GM19035 (cell line): ENCODE data around the gene LRRC27.

Experiments used
- ATAC-seq: cut with Tn5 transposase; IDR thresholded peaks from one replicate; pipeline ENCODE4 v1.9.1; 2021; ENCODE audit not compliant: unreplicated experiment

LRRC27 gene

DNA sequence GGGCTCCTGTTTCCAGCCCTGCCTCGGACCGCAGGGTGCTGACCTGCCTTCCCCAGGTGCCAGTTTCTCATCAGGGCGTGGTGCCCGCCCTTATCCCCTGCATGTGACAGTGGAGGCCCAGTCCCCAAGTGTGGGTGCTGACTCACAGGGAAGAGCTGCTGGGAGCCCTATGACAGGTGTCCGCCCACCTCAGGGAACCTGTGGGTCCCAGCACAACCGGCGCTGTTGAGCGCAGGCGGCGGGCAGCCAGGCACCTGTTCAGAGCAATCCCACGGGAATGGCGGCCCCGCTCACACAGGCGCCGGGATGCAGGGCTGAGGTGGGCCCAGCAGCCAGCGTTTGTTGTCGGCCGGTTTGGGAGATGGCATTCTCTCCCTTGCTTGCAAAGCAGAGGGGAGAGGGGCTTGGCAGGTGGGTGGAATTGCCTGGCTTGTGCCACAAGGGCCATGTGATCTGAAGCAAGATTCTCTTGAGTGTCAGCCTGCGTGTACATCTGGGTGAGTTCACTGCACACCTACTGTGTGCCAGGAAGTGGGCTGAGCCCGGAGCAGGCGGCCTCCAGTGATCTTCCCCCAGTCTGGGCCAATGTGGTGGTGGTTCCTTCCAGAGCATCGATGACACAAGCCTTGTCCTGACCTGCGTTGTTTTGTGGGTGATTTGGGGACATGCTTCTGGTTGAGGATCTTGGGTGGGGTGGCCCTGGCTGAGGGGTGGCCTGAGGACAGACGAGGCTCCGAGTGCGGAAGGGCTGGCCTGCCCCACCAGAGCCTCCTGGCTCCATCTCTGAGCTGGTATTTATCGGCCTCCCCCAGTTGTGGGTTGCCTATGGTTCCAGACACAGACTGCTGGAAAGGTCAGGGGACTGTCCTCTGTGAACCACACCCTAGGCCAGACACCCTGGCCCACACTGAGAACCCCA is 67.4 kb downstream of the LRRC27 start:
- no peak for ATAC-seq

DNA sequence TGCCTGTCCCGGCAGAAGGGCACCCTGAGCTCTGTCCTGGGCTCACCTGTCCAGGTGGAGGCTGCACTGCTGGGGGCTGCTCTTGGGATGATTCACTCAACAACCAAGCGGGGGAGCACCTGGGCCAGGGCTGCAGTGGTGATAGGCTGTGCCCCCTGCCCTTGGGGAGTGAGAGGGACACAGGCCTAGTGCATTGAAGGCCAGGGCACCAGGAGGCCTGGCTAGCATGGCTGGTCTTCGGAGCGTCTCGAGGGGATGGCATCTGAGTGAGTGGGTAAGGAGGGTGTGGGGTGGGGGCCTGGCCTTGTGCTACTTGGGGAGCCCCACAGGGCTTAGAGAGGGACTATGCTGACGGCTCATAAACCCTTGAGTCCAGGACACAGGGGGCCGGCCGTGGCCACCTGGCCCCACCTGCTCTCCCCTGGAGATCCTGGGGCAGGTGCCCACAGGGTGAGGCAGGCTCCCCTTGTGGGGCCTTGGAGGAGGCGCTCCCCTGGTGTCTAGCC is 68.1 kb downstream of the LRRC27 start:
- no peak for ATAC-seq

DNA sequence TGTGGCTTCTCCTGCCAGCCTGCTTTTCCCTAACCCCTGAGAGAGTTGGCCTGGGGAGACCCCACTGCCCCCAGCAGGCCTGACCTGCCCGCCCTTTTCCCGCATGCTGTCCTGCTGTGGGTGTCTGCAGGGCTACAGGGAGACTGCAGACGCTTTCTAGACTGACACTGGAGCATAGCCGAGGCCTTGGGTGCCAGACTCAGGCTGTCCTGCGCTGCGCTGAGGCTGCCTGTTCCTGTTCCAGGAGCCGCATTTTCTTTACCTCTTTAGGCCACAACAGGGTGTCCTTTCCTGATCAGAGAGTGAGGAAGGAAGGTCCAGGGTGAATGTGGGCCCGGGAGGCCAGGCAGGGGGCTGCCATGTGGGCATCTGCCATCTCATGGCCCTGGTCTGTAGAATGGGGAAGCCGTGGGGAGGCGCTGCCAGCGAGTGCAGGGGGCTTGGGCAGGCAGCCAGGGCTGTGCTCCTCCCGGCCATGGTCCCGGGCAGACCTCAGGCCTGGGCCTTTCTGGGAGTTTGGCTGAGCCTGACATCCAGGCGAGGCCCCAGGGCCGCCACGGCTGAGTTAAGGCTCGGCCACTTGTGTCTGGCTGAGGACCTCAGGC is 68.7 kb downstream of the LRRC27 start:
- no peak for ATAC-seq

DNA sequence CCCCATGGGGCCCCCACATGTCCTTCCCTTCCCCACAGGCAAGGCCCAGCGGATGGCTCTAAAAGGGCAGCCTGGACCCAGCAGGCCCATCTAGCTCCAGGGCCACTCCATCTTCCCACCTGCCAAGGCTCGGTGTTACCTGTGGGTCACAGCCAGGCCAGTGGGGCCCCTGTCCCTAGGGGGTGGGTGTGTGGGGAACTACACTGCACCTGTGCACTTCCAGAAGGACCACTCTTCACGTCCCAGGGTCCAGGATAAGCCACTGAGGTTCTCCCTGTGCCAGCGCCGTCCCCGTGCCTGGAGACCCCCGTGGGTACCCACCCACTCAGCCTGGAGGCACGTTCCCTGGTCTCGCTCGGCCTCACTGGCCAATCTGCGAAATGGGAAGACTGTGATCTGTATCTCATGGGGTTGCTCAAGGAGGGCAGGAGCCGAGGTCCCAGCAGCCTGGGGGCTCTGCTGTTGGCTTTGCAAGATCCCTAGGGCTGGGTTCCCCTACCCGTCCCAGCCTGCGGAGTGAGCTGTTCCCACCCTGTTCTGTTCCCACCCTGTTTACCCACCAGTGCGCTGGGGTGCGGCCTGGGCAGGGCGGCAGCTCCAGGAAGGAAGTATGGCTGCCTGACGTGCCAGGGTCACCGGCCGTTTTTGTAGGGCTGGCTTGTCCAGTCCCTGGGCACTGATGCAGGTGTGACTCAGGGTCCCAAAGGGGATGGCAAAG is 69.6 kb downstream of the LRRC27 start:
- ATAC-seq = no peak

DNA sequence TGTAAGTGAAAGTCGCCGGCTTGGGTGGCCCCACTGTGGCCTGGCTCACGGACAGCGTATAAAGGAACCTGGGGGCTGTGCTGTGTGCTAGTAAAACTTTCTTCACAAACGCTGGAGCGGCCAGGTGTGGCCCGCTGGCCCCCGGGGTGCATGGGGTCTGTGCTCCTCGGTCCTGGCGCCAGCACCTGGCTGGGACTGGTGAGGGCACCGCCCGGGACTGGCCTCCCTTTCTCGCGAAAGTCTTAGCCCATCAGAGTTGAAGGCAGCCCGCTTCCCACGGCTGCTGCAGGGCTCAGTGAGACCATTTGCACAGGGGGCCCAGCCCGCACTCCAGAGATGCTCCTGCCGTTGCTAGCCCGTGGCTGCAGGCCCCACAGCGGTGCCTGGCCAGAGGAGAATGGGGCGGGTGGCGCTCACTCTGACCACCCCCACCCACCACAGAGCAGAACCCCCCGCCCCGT is 70.8 kb downstream of the LRRC27 start:
- no peak for ATAC-seq

DNA sequence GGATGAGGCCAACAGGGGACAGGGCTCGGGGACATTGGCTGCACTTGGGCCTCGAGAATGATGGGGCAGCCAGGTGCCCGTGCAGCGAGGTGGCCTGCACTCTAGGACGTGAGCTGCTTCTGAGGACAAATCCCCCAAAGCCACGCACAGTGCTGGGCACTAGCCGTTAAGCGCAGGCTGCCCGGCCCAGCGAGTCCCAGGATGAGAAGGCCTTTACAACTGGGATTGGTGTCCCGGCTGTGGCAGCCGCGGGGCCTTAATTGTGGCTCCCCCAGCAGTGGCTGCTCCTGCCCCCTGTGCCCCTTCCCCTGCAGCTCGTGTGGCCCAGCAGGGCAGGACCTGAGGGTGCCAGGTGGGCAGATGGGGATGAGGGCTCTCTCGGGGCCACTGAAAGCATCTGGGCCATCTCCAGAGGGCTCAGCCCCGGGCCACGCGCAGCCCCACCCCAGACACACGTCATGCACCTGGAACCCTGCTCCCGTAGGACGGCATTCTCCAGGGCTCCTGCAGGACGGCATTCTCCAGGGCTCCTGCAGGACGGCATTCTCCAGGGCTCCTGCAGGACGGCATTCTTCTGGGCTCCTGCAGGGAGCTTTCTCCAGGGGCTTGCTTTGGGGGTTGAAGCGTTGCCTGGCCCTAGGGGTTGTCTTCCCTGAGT is 71.6 kb downstream of the LRRC27 start:
- ATAC-seq = no peak

DNA sequence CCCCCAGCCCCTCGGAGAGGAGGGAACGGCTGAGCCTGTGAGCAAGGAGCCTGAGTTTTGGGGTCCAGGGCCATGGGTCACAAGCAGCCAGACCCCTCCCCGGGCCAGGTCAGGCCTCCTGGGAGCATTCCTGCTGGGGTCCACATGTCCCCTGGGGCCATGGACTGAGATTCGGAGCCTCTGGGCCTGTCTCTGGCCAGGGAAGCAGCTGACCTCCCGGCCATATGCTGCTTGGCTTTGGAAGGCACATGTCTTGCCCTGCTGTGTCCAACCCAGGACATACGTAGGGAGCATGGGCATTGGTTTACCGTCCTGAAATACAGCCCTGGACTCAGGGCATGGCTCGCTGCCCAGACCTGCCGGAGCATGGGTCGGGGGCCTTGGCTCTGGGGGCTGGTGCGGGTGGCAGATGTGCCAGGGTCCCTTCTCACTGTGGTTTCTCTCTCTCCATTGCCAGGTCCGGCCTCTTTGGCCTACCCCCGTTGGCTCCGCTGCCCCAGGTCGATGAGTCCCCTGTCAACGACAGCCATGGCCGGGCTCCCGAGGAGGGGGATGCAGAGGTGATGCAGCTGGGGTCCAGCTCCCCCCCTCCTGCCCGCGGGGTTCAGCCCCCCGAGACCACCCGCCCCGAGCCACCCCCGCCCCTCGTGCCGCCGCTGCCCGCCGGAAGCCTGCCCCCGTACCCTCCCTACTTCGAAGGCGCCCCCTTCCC is 72.3 kb downstream of the LRRC27 start:
- ATAC-seq = no peak

DNA sequence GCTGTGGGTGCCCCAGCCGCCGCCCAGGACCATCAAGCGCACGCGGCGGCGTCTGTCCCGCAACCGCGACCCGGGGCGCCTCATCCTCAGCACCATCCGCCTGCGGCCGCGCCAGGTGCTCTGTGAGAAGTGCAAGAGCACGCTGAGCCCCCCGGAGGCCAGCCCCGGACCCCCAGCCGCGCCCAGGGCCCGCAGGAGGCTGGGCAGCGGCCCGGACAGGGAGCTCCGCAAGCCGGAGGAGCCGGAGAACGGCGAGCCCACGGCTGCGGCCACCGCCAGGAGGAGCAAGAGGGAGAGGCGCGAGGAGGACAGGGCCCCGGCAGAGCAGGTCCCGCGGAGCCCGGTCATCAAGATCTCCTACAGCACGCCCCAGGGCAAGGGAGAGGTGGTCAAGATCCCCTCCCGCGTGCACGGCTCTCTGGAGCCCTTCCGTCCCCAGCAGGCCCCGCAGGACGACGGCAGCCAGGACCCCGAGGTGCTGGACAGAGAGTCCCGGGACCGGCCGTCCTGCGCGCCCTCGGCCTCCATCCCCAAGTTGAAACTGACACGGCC is 73.0 kb downstream of the LRRC27 start:
- no peak for ATAC-seq

DNA sequence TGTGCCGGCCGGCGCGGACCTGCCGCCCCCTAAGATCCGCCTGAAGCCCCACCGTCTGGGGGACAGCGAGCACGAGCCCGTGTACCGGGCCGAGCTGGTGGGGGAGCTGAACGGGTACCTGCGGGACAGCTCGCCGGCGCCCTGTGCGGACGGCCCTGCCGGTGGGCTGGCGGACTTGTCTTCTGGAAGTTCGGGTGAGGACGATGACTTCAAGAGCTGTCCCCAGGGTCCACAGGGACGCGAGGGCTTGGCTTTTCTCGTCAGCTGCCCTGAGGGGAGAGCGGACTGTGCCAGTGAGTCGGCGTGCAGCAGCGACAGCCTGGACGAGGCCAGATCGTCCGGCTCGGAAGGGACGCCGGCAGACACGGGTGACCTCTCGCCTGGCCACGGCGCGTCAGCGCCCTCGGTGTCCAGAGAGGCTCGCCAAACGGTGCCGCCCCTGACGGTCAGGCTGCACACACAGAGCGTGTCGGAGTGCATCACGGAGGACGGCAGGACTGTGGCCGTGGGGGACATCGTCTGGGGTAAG is 73.5 kb downstream of the LRRC27 start:
- ATAC-seq = no peak

DNA sequence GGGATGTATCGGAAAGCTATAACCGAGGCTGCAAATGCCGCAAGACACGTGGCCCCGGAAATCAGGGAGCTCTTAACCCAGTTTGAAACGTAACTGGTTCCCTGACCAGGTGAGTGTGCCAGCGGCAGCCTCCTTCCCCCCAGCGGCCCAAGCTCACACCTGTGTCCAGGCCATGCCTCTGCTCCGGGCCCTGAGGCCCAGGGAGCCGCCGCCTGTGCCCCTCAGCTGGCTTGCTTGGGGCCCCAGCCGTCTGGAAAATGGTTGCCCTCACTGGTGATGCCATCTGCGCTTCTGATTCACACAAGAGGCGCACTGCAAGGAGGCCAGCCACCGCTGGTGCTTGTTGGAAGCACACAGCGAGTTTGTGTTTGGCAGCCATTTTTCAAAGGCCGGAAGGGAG is 74.2 kb downstream of the LRRC27 start:
- no peak for ATAC-seq

DNA sequence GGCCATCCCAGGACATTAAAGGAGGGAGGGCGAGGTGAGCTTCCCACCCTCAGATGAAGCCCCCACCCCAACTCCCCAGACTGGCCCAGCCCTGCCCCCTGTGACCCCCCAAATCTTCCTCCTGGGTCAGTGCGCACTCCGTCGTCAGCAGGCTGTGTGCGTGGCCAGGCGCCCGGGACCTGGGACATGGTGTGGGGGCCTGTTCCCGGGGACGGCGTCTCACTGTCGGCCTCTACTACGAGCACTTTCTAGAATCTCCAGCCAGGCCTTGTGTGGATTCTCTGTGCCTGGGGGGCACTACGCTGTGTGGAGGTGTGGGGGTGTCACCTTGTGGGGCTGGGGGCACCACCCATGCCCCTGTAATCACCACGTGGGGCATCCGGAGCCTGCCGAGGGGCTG is 74.8 kb downstream of the LRRC27 start:
- ATAC-seq = no peak

DNA sequence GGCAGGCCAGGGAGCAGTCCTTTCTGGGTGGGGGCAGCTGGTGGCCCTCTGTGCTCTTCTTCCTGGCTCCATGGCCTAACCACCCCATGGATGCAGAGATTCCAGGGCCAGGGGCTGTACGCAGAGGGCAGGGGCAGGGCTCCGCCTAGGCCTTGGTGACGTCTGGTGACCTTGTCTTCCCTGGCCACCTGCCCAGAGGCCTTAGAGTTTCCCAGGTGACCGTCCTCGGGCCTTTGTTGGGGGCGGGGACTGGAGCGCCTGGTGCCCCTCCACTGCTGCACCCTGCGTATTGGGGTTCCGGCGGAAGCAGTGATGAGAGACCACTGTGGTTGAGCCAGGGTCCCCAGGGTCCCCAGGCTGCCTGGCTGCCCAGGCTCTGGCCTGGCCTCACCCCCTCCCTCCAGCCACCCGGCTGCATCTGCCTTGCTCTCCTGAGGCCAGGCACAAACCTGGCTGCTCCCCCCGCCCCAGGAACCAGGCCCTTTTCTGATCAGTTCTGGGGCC is 75.3 kb downstream of the LRRC27 start:
- no peak for ATAC-seq

DNA sequence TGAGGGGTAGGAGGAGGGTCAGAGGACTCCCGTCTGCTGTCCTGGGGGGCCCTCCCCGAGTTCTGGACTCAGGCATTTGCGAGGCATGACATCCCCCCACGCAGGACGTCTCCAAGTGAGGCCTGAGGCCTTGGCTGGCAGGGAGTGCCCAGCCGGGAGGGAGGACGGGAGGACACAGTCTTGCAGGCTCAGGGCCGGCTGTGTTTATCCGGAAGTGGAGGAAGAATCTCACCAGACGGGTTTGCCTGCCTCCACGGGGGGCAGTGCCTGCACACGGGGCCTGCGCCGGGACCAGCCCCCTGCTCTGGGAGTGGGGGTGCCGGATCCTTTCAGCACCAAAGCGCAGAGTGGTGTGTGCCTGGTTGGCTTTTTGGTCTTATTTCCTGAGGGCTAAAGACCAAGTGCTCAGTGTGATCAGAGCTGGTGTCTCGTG is 75.9 kb downstream of the LRRC27 start:
- no peak for ATAC-seq

DNA sequence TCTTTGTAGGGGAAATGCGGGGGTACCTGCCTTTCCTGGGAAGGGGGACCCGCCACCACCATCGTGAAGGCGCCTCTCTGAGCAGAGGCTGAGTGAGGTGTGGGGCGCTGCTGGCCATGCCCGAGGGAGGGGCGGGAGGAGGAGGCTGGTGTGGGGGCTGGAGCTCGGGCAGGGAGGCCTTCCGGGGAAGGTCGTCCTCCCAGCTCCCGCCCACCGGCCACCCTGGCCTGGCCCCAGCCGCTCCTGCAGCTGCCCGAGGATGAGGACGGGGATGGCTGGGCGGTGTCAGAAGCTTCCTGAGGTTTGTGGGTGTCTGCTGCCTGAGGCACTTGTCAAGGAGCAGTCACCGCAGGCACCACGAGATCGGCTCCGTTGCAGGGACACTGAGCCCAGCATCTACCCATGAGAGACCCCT is 76.4 kb downstream of the LRRC27 start:
- no peak for ATAC-seq

DNA sequence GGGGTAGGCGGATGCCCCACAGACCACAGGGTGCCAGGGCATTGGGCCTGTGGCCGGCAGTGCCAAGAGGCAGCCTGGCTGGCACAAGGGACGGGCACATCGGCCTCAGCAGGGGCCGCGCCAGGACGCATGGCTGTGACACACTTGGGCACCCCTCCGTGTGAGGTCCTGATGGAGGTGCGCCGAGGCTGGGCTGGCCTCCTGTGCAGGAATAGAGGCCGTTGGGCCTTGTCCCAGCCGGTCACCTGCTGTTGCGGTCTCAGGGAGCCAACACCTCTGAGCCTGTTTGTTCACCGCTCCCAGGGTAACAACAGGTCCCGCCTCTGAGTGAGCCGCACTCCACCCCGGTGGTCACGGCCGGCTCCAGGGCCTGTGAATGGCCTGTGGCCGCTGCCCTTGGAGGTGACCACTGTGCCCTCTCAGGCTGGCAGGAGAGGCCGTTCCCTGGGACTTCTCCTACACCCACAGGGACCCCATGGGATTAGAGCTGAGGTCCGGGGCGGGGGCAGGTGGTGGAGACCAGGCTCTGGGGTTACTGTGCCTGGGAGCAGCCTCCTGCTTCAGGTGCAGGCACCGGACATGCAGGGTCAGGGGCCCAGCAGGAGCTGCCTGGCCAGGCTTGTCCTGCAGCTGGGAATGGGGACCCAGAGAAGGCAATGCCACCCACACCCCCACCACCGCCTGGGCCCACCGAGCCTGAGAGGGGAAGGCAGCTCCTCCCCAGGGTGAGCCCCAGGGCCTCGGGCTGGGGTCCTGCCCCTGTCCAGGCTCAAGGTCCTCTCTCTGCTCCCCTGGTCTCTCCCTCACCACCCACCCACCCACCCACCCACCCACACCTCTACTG is 77.1 kb downstream of the LRRC27 start:
- ATAC-seq = no peak

DNA sequence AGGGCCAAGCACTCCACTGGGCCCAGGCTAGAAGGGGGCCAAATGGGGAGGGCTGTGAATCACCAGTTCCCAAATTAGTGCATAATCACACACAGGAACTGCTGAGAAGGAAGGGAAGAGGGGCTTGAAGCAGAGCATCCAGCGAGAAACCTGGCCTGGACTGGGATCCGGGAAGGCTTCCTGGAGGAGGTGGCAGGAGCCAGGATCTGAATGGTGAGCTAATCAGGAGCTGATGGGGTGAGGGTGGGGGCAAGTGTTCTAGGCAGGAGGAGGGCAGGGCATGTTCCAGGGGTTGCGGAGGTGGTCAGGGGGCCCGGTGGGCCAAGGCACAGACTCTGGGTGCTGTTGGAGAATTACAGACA is 77.7 kb downstream of the LRRC27 start:
- ATAC-seq = no peak

DNA sequence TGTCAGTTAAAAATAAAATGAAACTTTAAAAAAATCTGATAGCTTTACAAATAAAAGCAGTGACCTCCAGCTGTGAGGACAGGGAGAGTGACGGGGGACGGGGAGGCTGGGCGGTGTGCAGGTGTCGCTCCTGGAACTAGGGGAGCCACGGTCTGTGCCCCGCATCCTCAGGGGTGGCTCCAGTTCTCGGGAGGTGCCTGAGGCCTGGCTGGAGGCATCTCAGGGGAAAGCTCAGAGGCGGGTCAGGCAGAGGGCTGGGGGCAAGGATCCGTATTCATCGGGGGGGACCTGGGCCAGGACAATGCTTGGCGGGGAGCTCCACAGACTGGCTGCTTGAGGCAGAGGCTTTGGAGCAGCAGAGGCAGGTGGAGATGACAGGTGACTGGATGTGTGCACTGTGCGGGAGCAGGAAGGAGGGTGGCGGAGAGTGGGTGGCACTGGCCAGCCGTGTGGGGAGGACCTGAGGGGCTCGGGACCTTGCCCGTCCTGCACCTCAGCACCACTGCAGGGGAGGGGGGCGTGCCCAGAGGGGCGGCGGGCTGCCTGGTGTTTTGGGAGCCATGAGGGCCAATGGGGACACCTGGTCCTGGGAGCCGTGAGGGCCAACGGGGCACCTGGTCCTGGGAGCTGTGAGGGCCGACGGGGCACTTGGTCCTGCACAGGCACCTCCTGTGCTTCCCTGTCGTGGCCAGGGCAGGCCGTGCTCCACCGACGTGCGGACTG is 78.2 kb downstream of the LRRC27 start:
- ATAC-seq = no peak
